H1 (cell line): ENCODE measurements around the gene BTRC. TPM values are rescaled to one million over a fixed set of nuclear protein-coding genes. Genes with fewer than 3 reads are reported as not detected.

Experiments
- CTCF ChIA-PET: fragments of 300-600 bp; sonication (Branson Sonifier 250); formaldehyde crosslinking; loops from one replicate; lab custom pipeline; 2021; ENCODE audit not compliant: partially characterized antibody; lab: Charles Lee
- POLR2A ChIA-PET: fragments of 300-600 bp; sonication (Branson Sonifier 250); formaldehyde crosslinking; loops from one replicate; lab custom pipeline; 2021; ENCODE audit warnings: inconsistent platforms; ENCODE audit not compliant: partially characterized antibody; lab: Charles Lee
- DNase-seq, 2 experiments: peaks; one replicate each; pipeline versions ENCODE4 v3.0.0 to v3.0.0-alpha.2; 2010 to 2022; ENCODE audit warnings: low spot score in 2 of 2, low read depth in 1 of 2, mixed read lengths in 1 of 2
- FAIRE-seq: peaks from 2 replicates; lab custom pipeline; 2011; peaks lifted over from hg19 to GRCh38; lab: Jason Lieb, UNC
- H2AFZ ChIP-seq: 2 replicates; pipeline ENCODE4 v1.8.1; 2012; ENCODE audit warnings: low read length, inconsistent platforms
- H2AK5ac ChIP-seq: 2 replicates; pipeline ENCODE4 v1.6.1; 2013; ENCODE audit warnings: low read depth, low read length
- H2BK120ac ChIP-seq: replicated peaks from 2 replicates; pipeline ENCODE3; 2013; ENCODE audit warnings: low read depth, low read length, inconsistent platforms
- H2BK12ac ChIP-seq: 2 replicates; pipeline ENCODE4 v1.6.1; 2013; ENCODE audit warnings: low read depth, low read length
- H2BK15ac ChIP-seq: 2 replicates; pipeline ENCODE4 v1.6.1; 2013; ENCODE audit warnings: low read length
- H2BK20ac ChIP-seq: 2 replicates; pipeline ENCODE4 v1.6.1; 2013; ENCODE audit warnings: low read length
- H2BK5ac ChIP-seq: 2 replicates; pipeline ENCODE4 v1.6.1; 2013; ENCODE audit warnings: low read depth, low read length
- H3K14ac ChIP-seq: 2 replicates; pipeline ENCODE4 v1.6.1; 2013; ENCODE audit warnings: inconsistent platforms; ENCODE audit not compliant: insufficient read length
- H3K18ac ChIP-seq: 2 replicates; pipeline ENCODE4 v1.6.1; 2013; ENCODE audit warnings: low read length; ENCODE audit errors: extremely low read depth
- H3K23ac ChIP-seq: 2 replicates; pipeline ENCODE4 v1.6.1; 2013; ENCODE audit warnings: inconsistent platforms; ENCODE audit not compliant: insufficient read length
- H3K23me2 ChIP-seq: 2 replicates; pipeline ENCODE4 v1.6.1; 2013; ENCODE audit warnings: low read depth, low read length
- H3K27ac ChIP-seq: 2 replicates; pipeline ENCODE4 v1.6.1; 2011; ENCODE audit warnings: low read depth, low read length, inconsistent platforms
- H3K27me3 ChIP-seq, 4 experiments: replicated peaks in 1 of 4; 1 replicate in 1 of 4; 2 replicates in 3 of 4; pipeline versions ENCODE4 v1.6.1 to v1.8.1; 2011 to 2013; ENCODE audit warnings: low read length in 3 of 4, mild to moderate bottlenecking in 3 of 4, inconsistent platforms in 2 of 4, mixed read lengths in 2 of 4, moderate library complexity in 1 of 4; ENCODE audit not compliant: control insufficient read depth in 3 of 4, insufficient read depth in 3 of 4; ENCODE audit errors: extremely low read depth in 1 of 4
- H3K36me3 ChIP-seq, 4 experiments: 2 replicates each; pipeline versions ENCODE4 v1.6.1 to v1.8.1; 2011 to 2013; ENCODE audit warnings: mild to moderate bottlenecking in 4 of 4, low read length in 3 of 4, moderate library complexity in 2 of 4, control low read depth in 1 of 4, inconsistent platforms in 1 of 4; ENCODE audit not compliant: insufficient read depth in 4 of 4, control insufficient read depth in 2 of 4
- H3K4ac ChIP-seq: replicated peaks from 2 replicates; pipeline ENCODE3; 2013; ENCODE audit warnings: low read length, low read depth, mixed read lengths, inconsistent platforms; ENCODE audit not compliant: insufficient read length
- H3K4me1 ChIP-seq, 4 experiments: replicated peaks in 1 of 4; 1 replicate in 1 of 4; 2 replicates in 3 of 4; pipeline versions ENCODE4 v1.6.1 to v1.8.1; 2011 to 2013; ENCODE audit warnings: low read length in 3 of 4, inconsistent platforms in 2 of 4, mixed read lengths in 1 of 4; ENCODE audit not compliant: insufficient read depth in 4 of 4, control insufficient read depth in 3 of 4
- H3K4me2 ChIP-seq, 2 experiments: 2 replicates each; pipeline versions ENCODE4 v1.6.1 to v1.8.1; 2011 to 2013; ENCODE audit warnings: low read depth in 2 of 2, low read length in 2 of 2, control low read depth in 1 of 2, inconsistent platforms in 1 of 2, mild to moderate bottlenecking in 1 of 2; ENCODE audit not compliant: insufficient read depth in 1 of 2
- H3K4me3 ChIP-seq, 4 experiments: fragments of 200-600, 300-600 bp in 1 of 4; sonication (generic), shearing (Covaris generic), sonication (Bioruptor Twin) in 1 of 4; 2 replicates each; pipeline versions ENCODE4 v1.5.1 to v1.8.1; 2011 to 2016; ENCODE audit warnings: low read length in 4 of 4, low read depth in 3 of 4, control low read depth in 2 of 4, inconsistent platforms in 2 of 4, mild to moderate bottlenecking in 2 of 4, mixed read lengths in 1 of 4, moderate library complexity in 1 of 4; ENCODE audit not compliant: insufficient read depth in 2 of 4; ENCODE audit errors: extremely low read depth in 1 of 4
- H3K56ac ChIP-seq: replicated peaks from 2 replicates; pipeline ENCODE3; 2013; ENCODE audit warnings: low read depth, mild to moderate bottlenecking, mixed read lengths, low read length, inconsistent platforms; ENCODE audit not compliant: insufficient read length
- H3K79me1 ChIP-seq: 2 replicates; pipeline ENCODE4 v1.6.1; 2013; ENCODE audit warnings: low read depth, low read length, control low read depth
- H3K79me2 ChIP-seq, 2 experiments: 2 replicates each; pipeline versions ENCODE4 v1.6.1 to v1.8.1; 2012 to 2013; ENCODE audit warnings: low read length in 2 of 2, mild to moderate bottlenecking in 2 of 2, inconsistent platforms in 1 of 2; ENCODE audit not compliant: insufficient read depth in 2 of 2, control insufficient read depth in 1 of 2
- H3K9ac ChIP-seq, 4 experiments: replicated peaks in 1 of 4; 1 replicate in 1 of 4; 2 replicates in 3 of 4; pipeline versions ENCODE4 v1.6.1 to v1.8.1; 2011 to 2013; ENCODE audit warnings: low read depth in 3 of 4, low read length in 3 of 4, control low read depth in 2 of 4, mild to moderate bottlenecking in 2 of 4, moderate library complexity in 2 of 4, inconsistent platforms in 1 of 4; ENCODE audit errors: extremely low read depth in 1 of 4
- H3K9me3 ChIP-seq, 2 experiments: 2 replicates each; pipeline versions ENCODE4 v1.6.1 to v1.8.1; 2012 to 2013; ENCODE audit warnings: mild to moderate bottlenecking in 2 of 2, moderate library complexity in 2 of 2, control low read depth in 1 of 2, inconsistent platforms in 1 of 2, low read depth in 1 of 2, low read length in 1 of 2, mixed read lengths in 1 of 2; ENCODE audit not compliant: insufficient read depth in 2 of 2
- H4K20me1 ChIP-seq, 2 experiments: replicated peaks in 1 of 2; 2 replicates each; pipeline versions ENCODE3 to v1.8.1; 2011 to 2013; ENCODE audit warnings: inconsistent platforms in 2 of 2, low read length in 2 of 2, mild to moderate bottlenecking in 1 of 2; ENCODE audit not compliant: insufficient read depth in 2 of 2, control insufficient read depth in 1 of 2
- H4K5ac ChIP-seq: 2 replicates; pipeline ENCODE4 v1.6.1; 2013; ENCODE audit warnings: low read length, low read depth, mixed read lengths, inconsistent platforms; ENCODE audit not compliant: insufficient read length
- H4K8ac ChIP-seq: 2 replicates; pipeline ENCODE4 v1.8.0; 2013; ENCODE audit warnings: mild to moderate bottlenecking, moderate library complexity, low read length, inconsistent platforms; ENCODE audit not compliant: insufficient read depth; ENCODE audit errors: extremely low read depth
- H4K91ac ChIP-seq: replicated peaks from 2 replicates; pipeline ENCODE3; 2013; ENCODE audit warnings: low read length, mixed read lengths, inconsistent platforms; ENCODE audit not compliant: insufficient read length
- CBX5 ChIP-seq: fragments of 300-800, 300-1000 bp; sonication (generic); IDR thresholded peaks from 2 replicates; pipeline ENCODE4 v1.7.1; 2016; ENCODE audit warnings: antibody characterized with exemption, low read length, low read depth
- EZH2 ChIP-seq: fragments of 200-600 bp; sonication (generic); IDR thresholded peaks from 2 replicates; pipeline ENCODE4 v1.7.1; 2012; ENCODE audit warnings: low read depth, mild to moderate bottlenecking, moderate library complexity, low read length, inconsistent platforms; ENCODE audit not compliant: severe bottlenecking
- HDAC2 ChIP-seq, 2 experiments: fragments of 300-600 bp in 1 of 2; sonication (generic) in 1 of 2; IDR thresholded peaks; 2 replicates each; pipeline ENCODE4 v1.6.1; 2011 to 2012; ENCODE audit warnings: low read depth in 2 of 2, low read length in 2 of 2, mild to moderate bottlenecking in 2 of 2, moderate library complexity in 2 of 2, borderline replicate concordance in 1 of 2, inconsistent platforms in 1 of 2
- SP4 ChIP-seq: IDR thresholded peaks from 2 replicates; pipeline ENCODE4 v1.6.1; 2012; ENCODE audit warnings: low read length, inconsistent platforms
- WGBS, 2 experiments: shearing (Covaris generic) in 1 of 2; methylation state at CpG; one replicate each; pipeline versions ENCODE4 v1.1.6 to v1.1.7; 2013 to 2015; ENCODE audit warnings: low lambda C conversion rate in 2 of 2, mixed read lengths in 2 of 2, inconsistent platforms in 1 of 2, low coverage in 1 of 2, missing lambda C conversion rate in 1 of 2; ENCODE audit not compliant: insufficient replicate concordance in 2 of 2, insufficient coverage in 1 of 2, insufficient read length in 1 of 2; ENCODE audit errors: extremely low coverage in 1 of 2, missing lambda C conversion rate in 1 of 2; 5-methylcytosine and 5-hydroxymethylcytosine counted together
- polyA plus RNA-seq, 7 experiments: library from polyadenylated mRNA; depleted of rRNA in 3 of 7; stranded (reverse) in 5 of 7; unstranded in 2 of 7; fragments of >200 nt in 5 of 7; fragments of 200-250 nt in 2 of 7; gene quantifications; 1 replicate in 5 of 7; 2 replicates in 1 of 7; 4 replicates in 1 of 7; pipeline versions ENCODE4 v1.2.1 to v1.2.3, GENCODE V29; 2011 to 2013; ENCODE audit warnings: missing spikeins in 2 of 7, mixed read lengths in 2 of 7
- total RNA-seq: library from RNA; stranded (reverse); fragmentation: NEBNext Ultra II Directional; extraction: Animal tissue kit (Norgen Biotek cat#: 25700); gene quantifications from 2 replicates; pipeline ENCODE4 v1.2.1, GENCODE V29; 2021

The BTRC gene
- total and polyA plus RNA-seq, 2 of the 8 experiments (the other 6 are each of a cell fraction or from before 2014, with no cell fraction given) = 9.9 to 24.7 TPM

DNA sequence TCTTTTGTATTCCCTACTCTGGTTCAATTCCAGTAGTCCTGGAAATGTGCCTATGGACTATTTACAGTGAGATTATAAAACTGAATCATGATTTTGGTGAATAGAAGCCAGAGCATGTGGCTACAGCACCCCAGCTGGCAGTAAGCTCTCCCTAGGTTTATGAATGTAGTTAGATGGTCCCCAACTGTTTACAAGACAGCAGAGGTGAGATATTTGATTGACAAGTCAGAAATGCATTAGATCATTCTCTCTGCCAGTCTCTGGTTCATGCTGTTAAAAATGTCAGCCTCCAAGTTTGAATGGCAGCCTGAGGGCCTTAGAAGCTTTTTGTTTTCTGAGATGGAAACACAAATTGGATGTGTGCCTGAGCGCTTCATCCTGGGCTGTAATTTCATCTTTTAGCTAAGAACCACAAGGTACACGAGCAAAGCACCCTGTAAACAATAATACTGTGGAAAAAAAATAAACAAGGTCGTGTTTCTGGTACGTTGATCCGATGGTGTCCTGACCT is 85.0 kb downstream of the BTRC start:
- Histone ChIP-seq H3K79me2 (no peaks in the 10 kb centered on the region), H2BK20ac (no peak overlapping the region), H3K79me1 (no peaks in the 10 kb centered on the region), H2AK5ac (no peak overlapping the region), H3K36me3 (no peaks in the 10 kb centered on the region), H2BK5ac (no peak overlapping the region), H3K4ac (no peak overlapping the region), H2BK15ac (no peak overlapping the region), H2BK12ac (no peak overlapping the region), H3K4me3 (no peak overlapping the region), H3K56ac (no peak overlapping the region), H3K4me2 (no peak overlapping the region), H4K8ac (no peak overlapping the region), H3K4me1 (no peaks in the 10 kb centered on the region), H3K18ac (no peak overlapping the region), H2BK120ac (no peak overlapping the region), H3K9ac (no peak overlapping the region), H3K14ac (no peak overlapping the region), H4K5ac (no peak overlapping the region), H3K23me2 (no peaks in the 10 kb centered on the region), H4K20me1 (no peaks in the 10 kb centered on the region), H3K27ac (no peak overlapping the region), H3K9me3 (no peaks in the 10 kb centered on the region), H3K23ac (no peak overlapping the region), H2AFZ (no peak overlapping the region), H3K27me3 (no peaks in the 10 kb centered on the region), H4K91ac (no peak overlapping the region)
- 89% methylated on average over 5 of the region's 5 CpGs; no CpG with 5 or more reads in 1 of the 2 experiments for WGBS, 2 experiments
- ChIA-PET CTCF (interaction anchor here (8.7 to 19.9 kb wide), 3 partner anchors 27 to 150 kb away, joined by 79 to 417 read pairs (median 138); no protein-coding TSS in a partner anchor), POLR2A (no interaction called here)
- TF ChIP-seq CBX5 (no peak), EZH2 (no peak), SP4 (no peak), HDAC2 (IDR thresholded peaks at IDR 0.05; ENCODE audit: borderline replicate concordance in 1 of 2, low read depth in 2 of 2, low read length in 2 of 2) (no peak)
- FAIRE-seq (no peak), DNase-seq (no peak)
